Mucosa of stomach (tissue), 1 donor: ENCODE results near the gene EEF2KMT.

Source experiments
- H3K27me3 ChIP-seq: one replicate; pipeline ENCODE4 v1.7.0; 2013; ENCODE audit warnings: mild to moderate bottlenecking, low read length; ENCODE audit not compliant: control insufficient read depth, insufficient read depth
- H3K36me3 ChIP-seq: one replicate; pipeline ENCODE4 v1.7.0; 2013; ENCODE audit warnings: low read length; ENCODE audit not compliant: control insufficient read depth, insufficient read depth
- H3K4me1 ChIP-seq: one replicate; pipeline ENCODE4 v1.7.0; 2013; ENCODE audit warnings: mild to moderate bottlenecking, low read length; ENCODE audit not compliant: control insufficient read depth, insufficient read depth
- H3K4me3 ChIP-seq: one replicate; pipeline ENCODE4 v1.7.0; 2013; ENCODE audit warnings: low read length
- H3K9ac ChIP-seq: one replicate; pipeline ENCODE4 v1.7.0; 2013; ENCODE audit warnings: mild to moderate bottlenecking, low read length, moderate library complexity
- H3K9me3 ChIP-seq: one replicate; pipeline ENCODE4 v1.7.0; 2013; ENCODE audit warnings: mild to moderate bottlenecking, low read length, moderate library complexity; ENCODE audit not compliant: control insufficient read depth
- donor health status: Pancreatic carcinoma.

Gene EEF2KMT

DNA sequence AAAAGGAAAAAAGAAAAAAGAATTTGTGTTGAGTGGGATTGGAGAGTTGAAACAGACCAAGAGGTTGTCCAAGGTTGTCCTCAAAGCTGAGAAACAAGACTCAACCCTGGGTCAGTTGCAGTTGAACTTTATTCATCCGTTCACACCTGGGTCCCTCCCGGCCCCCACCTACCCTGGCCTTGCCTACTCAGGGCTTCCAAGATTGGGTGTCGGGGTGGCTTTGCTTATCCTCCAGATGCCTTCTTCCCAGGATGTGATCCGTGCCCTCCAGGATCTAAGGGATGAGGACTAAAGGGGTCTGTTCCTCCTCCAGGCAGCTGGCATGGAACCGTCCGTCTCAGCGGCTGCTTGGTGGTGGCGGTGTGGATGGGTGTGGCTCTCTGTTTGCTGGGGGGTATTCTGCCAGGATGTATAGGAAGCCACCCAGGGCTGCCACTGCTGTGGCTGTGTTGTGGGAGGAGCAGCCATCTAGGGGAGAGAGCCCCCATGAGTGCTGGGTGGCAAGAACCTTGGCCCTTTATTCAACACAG, 53.5 kb downstream of the EEF2KMT start:
- Histone ChIP-seq H3K9me3 (no peaks in the 10 kb centered on the region), H3K4me1 (no peaks in the 10 kb centered on the region), H3K36me3 (no peaks in the 10 kb centered on the region), H3K9ac (no peak overlapping the region), H3K4me3 (no peak overlapping the region), H3K27me3 (no peaks in the 10 kb centered on the region)

DNA sequence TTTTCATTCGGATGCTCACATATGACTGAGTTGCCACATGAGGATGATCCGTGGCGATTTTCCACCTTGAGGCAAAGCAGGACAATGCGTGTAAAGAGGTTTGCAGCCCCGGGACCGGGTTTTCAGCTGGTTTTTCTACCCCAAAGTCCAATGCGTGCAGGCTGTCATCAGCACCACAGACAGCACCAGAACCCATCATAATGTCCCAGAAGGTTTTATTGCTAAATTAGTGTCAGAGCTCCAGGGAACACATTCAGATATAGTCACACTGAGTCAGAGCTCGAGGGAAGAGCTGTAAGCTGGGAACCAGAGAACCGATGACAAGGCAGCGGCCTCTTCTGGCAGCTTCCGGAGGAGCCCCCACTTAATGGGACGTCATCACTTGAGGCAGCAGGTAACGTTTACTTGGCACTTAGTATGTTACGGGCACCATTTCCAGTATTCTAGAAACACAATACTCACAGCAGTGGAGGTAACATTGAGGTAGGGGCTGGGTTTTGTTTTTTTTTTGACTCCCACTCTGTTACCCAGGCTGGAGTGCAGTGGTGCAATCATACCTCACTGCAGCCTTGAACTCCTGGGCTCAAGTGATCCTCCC, 54.9 kb downstream of the EEF2KMT start:
- H3K27me3 ChIP-seq, result no peaks in the 10 kb centered on the region
- no peak overlapping the region for H3K4me3 ChIP-seq
- H3K9me3 ChIP-seq, result no peaks in the 10 kb centered on the region
- H3K4me1 ChIP-seq, result no peaks in the 10 kb centered on the region
- H3K36me3 ChIP-seq, result no peaks in the 10 kb centered on the region
- H3K9ac ChIP-seq, result no peak overlapping the region

DNA sequence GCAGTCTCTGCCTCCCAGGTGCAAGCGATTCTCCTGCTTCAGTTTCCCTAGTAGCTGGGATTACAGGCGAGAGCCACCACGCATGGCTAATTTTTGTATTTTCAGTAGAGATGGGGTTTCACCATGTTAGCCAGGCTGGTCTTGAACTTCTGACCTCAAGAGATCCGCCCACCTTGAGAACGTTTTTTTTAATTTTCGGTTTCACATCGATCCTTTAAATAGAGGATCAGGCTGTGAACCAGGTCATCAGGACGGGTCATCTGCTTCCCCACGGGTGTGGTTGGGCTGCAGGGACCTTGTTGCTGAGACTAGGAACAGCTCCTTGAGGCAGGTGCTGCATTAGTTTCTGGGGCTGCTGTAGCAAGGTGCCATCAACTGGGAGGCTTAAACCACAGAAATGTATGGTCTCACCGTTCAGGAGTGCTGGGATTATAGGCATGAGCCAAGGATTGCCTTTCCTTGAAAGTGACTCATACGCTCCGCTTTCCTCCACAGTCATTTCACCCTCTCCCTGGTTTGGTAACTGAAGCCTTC, 55.9 kb downstream of the EEF2KMT start:
- Histone ChIP-seq H3K36me3 (no peaks in the 10 kb centered on the region), H3K4me3 (no peak overlapping the region), H3K9me3 (no peaks in the 10 kb centered on the region), H3K4me1 (peaks cover 3% of the 10 kb centered on the region), H3K9ac (no peak overlapping the region), H3K27me3 (no peaks in the 10 kb centered on the region)

DNA sequence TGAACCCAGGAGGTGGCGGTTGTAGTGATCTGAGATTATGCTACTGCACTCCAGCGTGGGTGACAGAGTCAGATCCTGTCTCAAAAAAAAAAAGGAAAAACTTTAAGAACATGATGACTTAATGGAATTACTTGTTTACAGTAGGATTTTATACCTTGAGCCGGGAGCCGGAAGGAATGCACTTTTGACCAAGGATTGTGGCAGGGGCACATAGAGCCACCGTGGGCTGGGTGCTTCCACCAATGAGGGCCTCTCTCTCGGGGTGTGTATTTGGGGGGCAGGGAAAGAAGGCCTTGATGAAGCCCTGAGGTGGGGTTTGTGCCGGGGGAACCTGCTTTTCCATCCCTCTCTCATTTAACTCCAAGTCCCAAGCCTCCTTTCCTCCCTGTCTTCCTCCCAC, 57.1 kb downstream of the EEF2KMT start:
- no peak overlapping the region for H3K4me3 ChIP-seq
- peaks cover 12% of the 10 kb centered on the region for H3K4me1 ChIP-seq
- no peaks in the 10 kb centered on the region for H3K36me3 ChIP-seq
- no peak overlapping the region for H3K9ac ChIP-seq
- no peaks in the 10 kb centered on the region for H3K9me3 ChIP-seq
- no peaks in the 10 kb centered on the region for H3K27me3 ChIP-seq

DNA sequence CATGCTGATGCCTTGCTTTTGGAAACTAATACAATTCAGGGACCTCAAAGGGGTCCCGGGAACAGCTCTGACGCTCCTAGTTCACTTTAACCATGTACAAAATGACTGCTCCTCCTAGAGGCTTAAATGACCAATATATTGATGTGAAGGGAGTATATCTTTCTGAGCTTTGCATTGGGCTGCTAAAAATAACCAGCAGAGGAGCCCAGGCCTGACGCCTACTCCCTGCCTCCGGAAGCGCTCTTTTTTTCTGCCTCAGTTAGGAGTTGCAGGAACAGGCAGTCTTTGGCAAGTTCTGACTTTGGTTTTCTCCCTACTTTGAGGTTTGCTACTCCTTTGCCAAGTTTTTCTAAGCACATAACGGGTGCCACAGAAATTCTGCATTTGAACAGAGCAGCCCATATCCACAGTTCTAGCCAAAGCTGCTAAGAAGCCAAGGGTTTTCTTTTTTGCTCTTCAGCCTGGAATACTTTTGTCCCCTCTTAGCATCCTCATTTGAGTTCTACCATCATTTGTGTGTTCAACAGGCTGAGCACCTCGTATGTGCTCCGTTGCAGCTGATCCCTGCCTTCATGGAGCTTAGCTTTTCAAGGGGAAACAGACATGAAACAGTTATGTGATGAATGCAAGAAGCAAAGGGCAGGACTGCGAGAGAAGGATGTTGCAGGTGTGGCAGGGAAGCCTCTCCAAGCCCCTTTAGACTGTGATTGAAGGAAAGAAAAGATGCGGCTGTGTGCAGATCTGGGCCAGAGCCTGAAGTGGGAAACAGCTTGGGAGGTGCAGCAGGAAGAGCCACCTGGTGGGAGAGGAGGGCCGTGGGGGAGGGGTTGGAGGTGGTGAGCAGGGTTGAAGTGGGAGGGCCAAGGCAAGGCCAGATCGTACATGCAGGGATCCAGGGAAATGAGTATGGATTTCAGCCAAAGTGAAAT, 61.1 kb downstream of the EEF2KMT start:
- Histone ChIP-seq H3K36me3 (no peaks in the 10 kb centered on the region), H3K9ac (no peak overlapping the region), H3K4me1 (peaks cover 33% of the 10 kb centered on the region), H3K9me3 (no peaks in the 10 kb centered on the region), H3K4me3 (no peak overlapping the region), H3K27me3 (no peaks in the 10 kb centered on the region)

DNA sequence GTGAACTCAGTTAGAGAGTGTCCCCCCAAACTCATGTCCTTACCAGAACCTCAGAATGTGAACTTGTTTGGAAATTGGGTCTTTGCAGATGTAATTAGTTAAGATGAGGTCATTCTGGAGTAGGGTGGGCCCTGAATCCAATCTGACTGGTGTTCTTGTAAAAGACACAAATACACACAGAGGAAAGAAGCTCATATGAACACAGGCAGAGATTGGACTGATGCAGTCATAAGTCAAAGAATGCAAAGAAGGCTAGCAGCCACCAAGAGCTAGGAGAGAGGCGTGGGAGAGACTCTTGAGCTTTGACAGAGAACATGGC, 61.7 kb downstream of the EEF2KMT start:
- Histone ChIP-seq H3K4me1 (peaks cover 33% of the 10 kb centered on the region), H3K27me3 (no peaks in the 10 kb centered on the region), H3K4me3 (no peak overlapping the region), H3K9me3 (no peaks in the 10 kb centered on the region), H3K9ac (peak overlapping the region; percentile 31), H3K36me3 (no peaks in the 10 kb centered on the region)
